ENCODE data around the gene ZC3H7B.
"Not testable (repeated sequence)": the region's sequence is repeated elsewhere in the genome, so short reads cannot be mapped to it uniquely, and the experiment has no call there.

ZC3H7B gene

DNA sequence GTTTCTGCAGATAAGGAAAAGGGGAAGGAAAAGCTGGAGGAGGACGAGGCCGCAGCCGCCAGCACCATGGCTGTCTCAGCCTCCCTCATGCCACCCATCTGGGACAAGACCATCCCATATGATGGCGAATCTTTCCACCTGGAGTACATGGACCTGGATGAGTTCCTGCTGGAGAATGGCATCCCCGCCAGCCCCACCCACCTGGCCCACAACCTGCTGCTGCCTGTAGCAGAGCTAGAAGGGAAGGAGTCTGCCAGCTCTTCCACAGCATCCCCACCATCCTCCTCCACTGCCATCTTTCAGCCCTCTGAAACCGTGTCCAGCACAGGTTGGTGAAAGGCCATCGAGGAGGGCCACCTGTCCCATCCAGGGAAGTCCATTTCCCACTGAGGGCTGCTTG is 86.0 kb downstream of the ZC3H7B start:
- DNase-seq: no peak

GRCh38 chr22:41394012-41394356 is 92.7 kb downstream of the ZC3H7B start:
- no peak for DNase-seq

DNA sequence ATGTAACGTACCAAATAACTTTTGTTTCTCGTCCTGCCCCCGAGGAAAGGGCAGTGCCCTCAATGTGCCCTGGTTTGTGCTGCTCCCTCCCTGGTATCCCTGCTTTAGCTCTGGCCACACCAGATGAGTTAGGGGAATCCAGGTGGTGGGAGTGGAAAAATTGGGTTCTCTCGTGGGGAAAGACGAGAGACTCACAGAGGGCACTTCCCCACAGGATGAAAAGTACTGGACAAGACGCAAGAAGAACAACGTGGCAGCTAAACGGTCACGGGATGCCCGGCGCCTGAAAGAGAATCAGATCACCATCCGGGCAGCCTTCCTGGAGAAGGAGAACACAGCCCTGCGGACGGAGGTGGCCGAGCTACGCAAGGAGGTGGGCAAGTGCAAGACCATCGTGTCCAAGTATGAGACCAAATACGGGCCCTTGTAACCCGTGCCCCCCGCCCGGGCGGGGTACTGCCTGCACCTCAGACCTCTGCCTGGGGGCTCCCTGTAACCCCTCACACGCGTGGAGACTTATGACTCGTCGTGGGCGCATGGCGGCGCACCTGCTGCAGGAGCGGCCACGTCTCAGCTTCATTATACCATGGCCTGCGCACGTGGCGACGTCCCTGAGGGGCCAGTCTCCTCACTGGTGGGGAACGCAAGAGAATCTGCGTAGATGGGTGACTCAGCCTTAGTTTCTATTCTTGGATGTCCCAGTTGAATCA is 94.4 kb downstream of the ZC3H7B start:
- no peak for DNase-seq

GRCh38 chr22:41397143-41397811 is 96.0 kb downstream of the ZC3H7B start:
- no peak for DNase-seq

DNA sequence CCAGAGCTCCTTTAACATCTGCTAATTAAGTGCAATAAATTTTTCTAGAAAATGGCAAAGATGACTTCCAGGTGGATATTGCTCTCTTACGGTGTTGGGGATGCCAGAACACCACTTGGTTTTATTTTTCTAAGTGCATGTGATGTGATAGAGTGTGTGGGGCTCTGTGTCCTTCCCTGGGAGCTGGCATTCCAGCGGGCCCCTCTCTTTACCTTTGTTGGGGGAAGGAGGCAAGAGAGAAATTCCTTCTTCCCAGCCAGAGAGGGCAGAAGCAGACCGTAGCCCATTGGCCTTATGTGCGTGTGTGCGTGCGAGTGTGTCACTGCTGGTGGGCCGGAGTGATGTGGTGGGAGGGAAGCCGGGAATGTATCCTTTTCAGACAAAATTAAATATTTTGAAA is 97.6 kb downstream of the ZC3H7B start:
- DNase-seq: no peak

GRCh38 chr22:41401781-41402648 is 100.7 kb downstream of the ZC3H7B start:
- DNase-seq: no peak

- not testable (repeated sequence) for DNase-seq
These were observed 101.5 kb downstream of the ZC3H7B start for GRCh38 chr22:41402851-41403250.

DNA sequence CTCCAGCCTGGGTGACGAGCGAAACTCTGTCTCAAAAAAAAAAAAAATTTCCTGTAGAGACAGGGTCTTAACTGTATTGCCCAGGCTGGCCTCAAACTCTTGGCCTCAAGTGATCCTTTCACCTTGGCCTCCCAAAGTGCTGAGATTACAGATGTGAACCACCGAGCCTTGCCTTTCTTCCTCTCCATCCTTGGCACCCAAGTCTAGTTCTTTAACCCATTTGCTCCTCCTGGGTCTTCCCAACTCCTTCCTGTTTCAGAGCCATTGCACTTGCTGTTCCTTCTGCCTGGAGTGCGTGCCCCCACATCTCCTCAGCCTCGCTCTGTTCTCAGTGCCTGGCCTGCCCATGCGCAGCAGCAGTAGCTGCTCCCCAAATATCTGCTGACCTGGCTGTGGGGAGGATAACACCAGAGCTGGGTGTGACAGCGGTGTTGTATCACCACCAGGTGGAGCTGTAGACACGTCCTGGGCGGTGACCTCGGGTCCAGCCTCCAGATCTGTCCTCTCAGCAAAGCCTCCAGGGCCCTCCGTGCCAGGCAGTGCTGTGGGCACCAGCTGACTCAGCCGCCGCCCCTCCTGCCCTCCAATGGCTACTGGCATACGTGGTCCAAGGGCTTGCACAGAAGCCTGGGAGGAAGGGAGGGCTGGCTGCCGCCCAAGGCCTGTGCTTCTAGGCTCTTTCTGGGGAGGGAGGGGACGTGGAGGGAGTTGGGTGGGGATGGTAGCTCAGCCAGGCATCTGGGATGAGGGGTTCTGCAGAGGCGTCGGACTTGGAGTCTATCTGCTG is 102.4 kb downstream of the ZC3H7B start:
- peak; percentile 77 for DNase-seq

- DNase-seq: no peak
These were observed 104.3 kb downstream of the ZC3H7B start for GRCh38 chr22:41405588-41405987.

GRCh38 chr22:41406410-41406809 is 105.1 kb downstream of the ZC3H7B start:
- no peak for DNase-seq

DNA sequence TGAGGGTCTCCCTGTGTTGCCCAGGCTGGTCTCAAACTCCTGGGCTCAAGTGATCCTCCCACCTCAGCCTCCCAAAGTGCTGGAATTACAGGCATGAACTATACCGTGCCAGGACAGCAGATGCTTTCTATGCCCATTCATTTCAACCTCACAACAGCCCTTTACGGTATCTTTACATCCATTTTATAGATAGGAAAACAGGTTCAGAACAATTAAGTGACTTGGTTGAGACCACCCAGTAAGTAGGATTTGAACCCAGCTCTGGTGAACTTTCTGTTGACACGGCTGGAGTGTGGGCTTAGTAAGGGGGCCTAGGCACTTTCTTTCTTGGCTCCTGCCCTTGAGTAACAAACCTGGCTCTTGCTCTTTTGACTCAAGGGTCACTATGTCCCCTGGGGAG is 106.1 kb downstream of the ZC3H7B start:
- DNase-seq: no peak

- DNase-seq: no peak
These were observed 107.3 kb downstream of the ZC3H7B start for GRCh38 chr22:41408665-41409064.
